SK-N-SH (cell line): ENCODE measurements around the gene HSPG2. TPM values are rescaled to one million over a fixed set of nuclear protein-coding genes. Genes with fewer than 3 reads are reported as not detected.

Experiments used
- CTCF ChIA-PET: fragments of 300-600, 350-600 bp; formaldehyde crosslinking; extraction: SDS; loops from one replicate; lab custom pipeline; 2021; lab: Yijun Ruan, JAX
- POLR2A ChIA-PET: fragments of 350-600 bp; sonication (Branson Sonifier 250); formaldehyde crosslinking; extraction: SDS; loops from one replicate; lab custom pipeline; 2020; ENCODE audit warnings: antibody characterized with exemption, inconsistent platforms; lab: Yijun Ruan, JAX
- DNase-seq: peaks from one replicate; pipeline ENCODE4 v3.0.0; 2012
- H2AFZ ChIP-seq: fragments of 200-600 bp; sonication (generic); 2 replicates; pipeline ENCODE4 v1.8.1; 2016; ENCODE audit warnings: antibody characterized with exemption, mild to moderate bottlenecking, low read depth
- H3F3A ChIP-seq: fragments of 200-600 bp; sonication (generic); replicated peaks from 2 replicates; pipeline ENCODE3; 2016; ENCODE audit warnings: antibody characterized with exemption, mild to moderate bottlenecking; ENCODE audit not compliant: insufficient read depth
- H3K27ac ChIP-seq, 2 experiments: fragments of 200-500 bp in 1 of 2; fragments of 200-600 bp in 1 of 2; sonication (Bioruptor generic) in 1 of 2; sonication (generic), shearing (Covaris generic) in 1 of 2; 2 replicates each; pipeline versions ENCODE4 v1.5.1 to v1.6.1; 2014 to 2016; ENCODE audit warnings: low read depth in 2 of 2, inconsistent platforms in 1 of 2, low read length in 1 of 2, mild to moderate bottlenecking in 1 of 2, mixed read lengths in 1 of 2
- H3K27me3 ChIP-seq: fragments of 200-600 bp; sonication (generic), shearing (Covaris generic); 2 replicates; pipeline ENCODE4 v1.6.1; 2016; ENCODE audit warnings: mixed run types; ENCODE audit not compliant: insufficient read depth
- H3K36me3 ChIP-seq, 2 experiments: fragments of 200-500 bp in 1 of 2; fragments of 200-600 bp in 1 of 2; sonication (Bioruptor generic) in 1 of 2; sonication (generic) in 1 of 2; replicated peaks in 1 of 2; 2 replicates each; pipeline versions ENCODE3 to v1.5.1; 2014 to 2016; ENCODE audit warnings: low read length in 1 of 2, mild to moderate bottlenecking in 1 of 2; ENCODE audit not compliant: insufficient read depth in 2 of 2, control insufficient read depth in 1 of 2
- H3K4me1 ChIP-seq, 2 experiments: fragments of 200-500 bp in 1 of 2; fragments of 200-600 bp in 1 of 2; sonication (Bioruptor generic) in 1 of 2; sonication (generic), shearing (Covaris generic) in 1 of 2; 2 replicates each; pipeline versions ENCODE4 v1.5.1 to v1.6.1; 2014 to 2016; ENCODE audit warnings: low read depth in 1 of 2, low read length in 1 of 2, mixed run types in 1 of 2; ENCODE audit not compliant: insufficient read depth in 2 of 2, control insufficient read depth in 1 of 2
- H3K4me2 ChIP-seq: fragments of 200-600 bp; sonication (generic), shearing (Covaris generic); 2 replicates; pipeline ENCODE4 v1.6.1; 2017; ENCODE audit warnings: mixed run types
- H3K4me3 ChIP-seq, 2 experiments: fragments of 200-500 bp in 1 of 2; fragments of 200-600 bp in 1 of 2; sonication (Bioruptor generic) in 1 of 2; sonication (generic), shearing (Covaris generic) in 1 of 2; 2 replicates each; pipeline versions ENCODE4 v1.5.1 to v1.8.1; 2014 to 2016; ENCODE audit warnings: low read depth in 2 of 2, inconsistent platforms in 1 of 2, low read length in 1 of 2, mild to moderate bottlenecking in 1 of 2, mixed read lengths in 1 of 2, moderate library complexity in 1 of 2
- H3K79me2 ChIP-seq: fragments of 200-600 bp; sonication (generic); 2 replicates; pipeline ENCODE4 v1.8.1; 2017; ENCODE audit warnings: mild to moderate bottlenecking; ENCODE audit not compliant: insufficient read depth
- H3K9ac ChIP-seq: fragments of 200-600 bp; sonication (generic); 2 replicates; pipeline ENCODE4 v1.6.1; 2017; ENCODE audit warnings: mixed run types
- H3K9me2 ChIP-seq: fragments of 200-600 bp; sonication (generic); 2 replicates; pipeline ENCODE4 v1.6.1; 2017; ENCODE audit warnings: mixed run types
- H3K9me3 ChIP-seq: fragments of 200-600 bp; sonication (generic); 2 replicates; pipeline ENCODE4 v1.6.1; 2017; ENCODE audit warnings: mixed run types, mild to moderate bottlenecking, moderate library complexity
- H4K20me1 ChIP-seq: fragments of 200-600 bp; sonication (generic); 2 replicates; pipeline ENCODE4 v1.6.1; 2017; ENCODE audit warnings: mild to moderate bottlenecking, mixed run types; ENCODE audit not compliant: insufficient read depth
- CHD2 ChIP-seq: fragments of 150-350 bp; IDR thresholded peaks from 2 replicates; pipeline ENCODE4 v1.6.1; 2018; ENCODE audit warnings: low read length; ENCODE audit not compliant: partially characterized antibody
- ELF1 ChIP-seq: IDR thresholded peaks from 2 replicates; pipeline ENCODE4 v1.4.0; 2012
- EP300 ChIP-seq, 2 experiments: IDR thresholded peaks; 2 replicates each; pipeline versions ENCODE4 v1.4.0 to v1.6.1; 2012; ENCODE audit warnings: borderline replicate concordance in 1 of 2, low read depth in 1 of 2, low read length in 1 of 2
- EZH2phosphoT487 ChIP-seq: fragments of 200-600 bp; sonication (generic); IDR thresholded peaks from 2 replicates; pipeline ENCODE4 v1.6.1; 2017; ENCODE audit warnings: low read depth, mixed run types, mild to moderate bottlenecking, antibody characterized with exemption, moderate library complexity, borderline replicate concordance
- FOSL2 ChIP-seq: IDR thresholded peaks from 2 replicates; pipeline ENCODE4 v1.4.0; 2012; ENCODE audit warnings: low read depth, mild to moderate bottlenecking, moderate library complexity, borderline replicate concordance
- GABPA ChIP-seq: IDR thresholded peaks from 2 replicates; pipeline ENCODE4 v1.4.0; 2012; ENCODE audit warnings: low read depth, mild to moderate bottlenecking
- GATA2 ChIP-seq: sonication (generic); formaldehyde crosslinking; IDR thresholded peaks from 2 replicates; pipeline ENCODE4 v1.5.0; 2020; ENCODE audit warnings: mild to moderate bottlenecking, missing genetic modification reagents
- MXI1 ChIP-seq: IDR thresholded peaks from 2 replicates; pipeline ENCODE4 v1.6.1; 2012; ENCODE audit warnings: mild to moderate bottlenecking, low read depth, low read length, improper control_type of control experiment
- POLR2AphosphoS5 ChIP-seq: IDR thresholded peaks from 2 replicates; pipeline ENCODE4 v1.6.1; 2012; ENCODE audit warnings: low read depth, low read length
- RAD21 ChIP-seq: IDR thresholded peaks from 2 replicates; pipeline ENCODE4 v1.6.1; 2012; ENCODE audit warnings: mild to moderate bottlenecking, low read length
- RCOR1 ChIP-seq: fragments of 150-350 bp; IDR thresholded peaks from 2 replicates; pipeline ENCODE4 v1.6.1; 2017; ENCODE audit warnings: antibody characterized with exemption, low read length
- RFX5 ChIP-seq: IDR thresholded peaks from 2 replicates; pipeline ENCODE4 v1.6.1; 2012; ENCODE audit warnings: mild to moderate bottlenecking, improper control_type of control experiment, low read length
- SIN3A ChIP-seq: IDR thresholded peaks from 2 replicates; pipeline ENCODE4 v1.6.1; 2012; ENCODE audit warnings: low read depth, mild to moderate bottlenecking, low read length, moderate library complexity, borderline replicate concordance
- TAF1 ChIP-seq: IDR thresholded peaks from 2 replicates; pipeline ENCODE4 v1.6.1; 2012; ENCODE audit warnings: low read depth, mild to moderate bottlenecking, low read length, moderate library complexity, borderline replicate concordance
- TCF12 ChIP-seq: IDR thresholded peaks from 2 replicates; pipeline ENCODE4 v1.4.0; 2012
- TEAD4 ChIP-seq: IDR thresholded peaks from 2 replicates; pipeline ENCODE4 v1.4.0; 2012; ENCODE audit warnings: mild to moderate bottlenecking, borderline replicate concordance; ENCODE audit not compliant: insufficient read depth
- WGBS: methylation state at CpG from one replicate; pipeline ENCODE4 v1.1.6; 2017; ENCODE audit warnings: low lambda C conversion rate; 5-methylcytosine and 5-hydroxymethylcytosine counted together
- polyA plus RNA-seq, 3 experiments: library from polyadenylated mRNA; depleted of rRNA; stranded (reverse); fragments of >200 nt; gene quantifications; 2 replicates each; pipeline ENCODE4 v1.2.3, GENCODE V29; 2012
- TF ChIP-seq, protein P1 (sequence below): fragments of 200-600 bp; sonication (generic); IDR thresholded peaks from 2 replicates; pipeline ENCODE4 v1.6.1; 2017; ENCODE audit warnings: antibody characterized with exemption, mild to moderate bottlenecking, moderate library complexity
- TF ChIP-seq, protein P2 (sequence below): IDR thresholded peaks from 2 replicates; pipeline ENCODE4 v1.4.0; 2012; ENCODE audit warnings: low read depth, borderline replicate concordance
- TF ChIP-seq, protein P3 (sequence below): fragments of 150-350 bp; IDR thresholded peaks from 2 replicates; pipeline ENCODE4 v1.6.1; 2016; ENCODE audit warnings: mild to moderate bottlenecking, low read depth, low read length
- TF ChIP-seq, protein P4 (sequence below): IDR thresholded peaks from 2 replicates; pipeline ENCODE4; 2012

The HSPG2 gene
- polyA plus RNA-seq, 1 of the 3 experiments (the other 2 are of a cell fraction): 28.9 TPM

DNA sequence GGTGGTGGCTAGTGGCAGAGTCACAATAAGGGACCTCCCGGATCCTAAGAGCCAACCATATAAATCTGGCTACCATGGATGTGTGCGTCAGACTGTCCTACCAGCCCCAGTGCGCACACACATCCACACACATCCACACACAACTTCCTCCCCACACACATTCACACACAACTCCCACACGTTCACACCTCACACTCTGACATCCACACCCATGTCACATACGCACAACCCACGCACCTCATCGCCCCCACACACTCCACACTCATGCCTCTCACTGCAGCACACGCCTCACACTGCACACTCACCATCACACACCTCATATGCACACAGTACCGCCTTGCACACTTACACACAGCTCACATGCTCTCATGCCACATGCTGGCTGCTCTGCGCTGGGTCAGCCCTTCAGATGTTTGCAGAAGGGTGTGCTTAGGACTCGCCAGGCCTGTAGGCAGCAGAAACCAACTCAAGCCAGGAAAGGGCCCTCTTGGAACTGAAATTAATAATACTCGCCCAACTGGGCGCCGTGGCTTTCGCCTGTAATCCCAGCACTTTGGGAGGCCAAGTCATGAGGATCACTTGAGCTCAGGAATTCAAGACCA is 122.0 kb downstream of the HSPG2 start:
- Histone ChIP-seq H3K27me3 (no peaks in the 10 kb centered on the region), H3K36me3 (no peaks in the 10 kb centered on the region), H3K27ac (no peak overlapping the region), H2AFZ (no peak overlapping the region), H3K4me1 (no peaks in the 10 kb centered on the region; a peak in 1 of 4 replicates), H3K4me3 (no peak overlapping the region), H3F3A (peaks cover 13% of the 10 kb centered on the region), H3K4me2 (no peak overlapping the region), H3K9me2 (no peaks in the 10 kb centered on the region), H3K9me3 (no peaks in the 10 kb centered on the region), H3K9ac (no peak overlapping the region), H3K79me2 (no peaks in the 10 kb centered on the region), H4K20me1 (no peaks in the 10 kb centered on the region)
- CTCF ChIA-PET: interaction anchor here (0.6 to 1.3 kb wide), 4 partner anchors 8 to 33 kb away, joined by 3 to 5 read pairs (median 4); no protein-coding TSS in a partner anchor
- POLR2A ChIA-PET: no interaction called here
- TF ChIP-seq GATA2 (CRISPR knock-in tag) (no peak), SIN3A (no peak), EZH2phosphoT487 (no peak), TCF12 (no peak), RAD21 (no peak), GABPA (no peak), TAF1 (no peak), RFX5 (no peak), RCOR1 (no peak), FOSL2 (no peak), CHD2 (no peak), EP300 (IDR thresholded peaks at IDR 0.05; ENCODE audit: borderline replicate concordance in 1 of 2, low read depth in 1 of 2, low read length in 1 of 2) (no peak), MXI1 (no peak), POLR2AphosphoS5 (no peak), TEAD4 (no peak), ELF1 (no peak)
- TF ChIP-seq, protein P1, sequence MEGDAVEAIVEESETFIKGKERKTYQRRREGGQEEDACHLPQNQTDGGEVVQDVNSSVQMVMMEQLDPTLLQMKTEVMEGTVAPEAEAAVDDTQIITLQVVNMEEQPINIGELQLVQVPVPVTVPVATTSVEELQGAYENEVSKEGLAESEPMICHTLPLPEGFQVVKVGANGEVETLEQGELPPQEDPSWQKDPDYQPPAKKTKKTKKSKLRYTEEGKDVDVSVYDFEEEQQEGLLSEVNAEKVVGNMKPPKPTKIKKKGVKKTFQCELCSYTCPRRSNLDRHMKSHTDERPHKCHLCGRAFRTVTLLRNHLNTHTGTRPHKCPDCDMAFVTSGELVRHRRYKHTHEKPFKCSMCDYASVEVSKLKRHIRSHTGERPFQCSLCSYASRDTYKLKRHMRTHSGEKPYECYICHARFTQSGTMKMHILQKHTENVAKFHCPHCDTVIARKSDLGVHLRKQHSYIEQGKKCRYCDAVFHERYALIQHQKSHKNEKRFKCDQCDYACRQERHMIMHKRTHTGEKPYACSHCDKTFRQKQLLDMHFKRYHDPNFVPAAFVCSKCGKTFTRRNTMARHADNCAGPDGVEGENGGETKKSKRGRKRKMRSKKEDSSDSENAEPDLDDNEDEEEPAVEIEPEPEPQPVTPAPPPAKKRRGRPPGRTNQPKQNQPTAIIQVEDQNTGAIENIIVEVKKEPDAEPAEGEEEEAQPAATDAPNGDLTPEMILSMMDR: no peak
- TF ChIP-seq, protein P2, sequence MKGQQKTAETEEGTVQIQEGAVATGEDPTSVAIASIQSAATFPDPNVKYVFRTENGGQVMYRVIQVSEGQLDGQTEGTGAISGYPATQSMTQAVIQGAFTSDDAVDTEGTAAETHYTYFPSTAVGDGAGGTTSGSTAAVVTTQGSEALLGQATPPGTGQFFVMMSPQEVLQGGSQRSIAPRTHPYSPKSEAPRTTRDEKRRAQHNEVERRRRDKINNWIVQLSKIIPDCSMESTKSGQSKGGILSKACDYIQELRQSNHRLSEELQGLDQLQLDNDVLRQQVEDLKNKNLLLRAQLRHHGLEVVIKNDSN: no peak
- TF ChIP-seq, protein P3, sequence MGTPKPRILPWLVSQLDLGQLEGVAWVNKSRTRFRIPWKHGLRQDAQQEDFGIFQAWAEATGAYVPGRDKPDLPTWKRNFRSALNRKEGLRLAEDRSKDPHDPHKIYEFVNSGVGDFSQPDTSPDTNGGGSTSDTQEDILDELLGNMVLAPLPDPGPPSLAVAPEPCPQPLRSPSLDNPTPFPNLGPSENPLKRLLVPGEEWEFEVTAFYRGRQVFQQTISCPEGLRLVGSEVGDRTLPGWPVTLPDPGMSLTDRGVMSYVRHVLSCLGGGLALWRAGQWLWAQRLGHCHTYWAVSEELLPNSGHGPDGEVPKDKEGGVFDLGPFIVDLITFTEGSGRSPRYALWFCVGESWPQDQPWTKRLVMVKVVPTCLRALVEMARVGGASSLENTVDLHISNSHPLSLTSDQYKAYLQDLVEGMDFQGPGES: no peak
- TF ChIP-seq, protein P4, sequence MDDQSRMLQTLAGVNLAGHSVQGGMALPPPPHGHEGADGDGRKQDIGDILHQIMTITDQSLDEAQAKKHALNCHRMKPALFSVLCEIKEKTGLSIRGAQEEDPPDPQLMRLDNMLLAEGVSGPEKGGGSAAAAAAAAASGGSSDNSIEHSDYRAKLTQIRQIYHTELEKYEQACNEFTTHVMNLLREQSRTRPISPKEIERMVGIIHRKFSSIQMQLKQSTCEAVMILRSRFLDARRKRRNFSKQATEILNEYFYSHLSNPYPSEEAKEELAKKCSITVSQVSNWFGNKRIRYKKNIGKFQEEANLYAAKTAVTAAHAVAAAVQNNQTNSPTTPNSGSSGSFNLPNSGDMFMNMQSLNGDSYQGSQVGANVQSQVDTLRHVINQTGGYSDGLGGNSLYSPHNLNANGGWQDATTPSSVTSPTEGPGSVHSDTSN: no peak
- peak; percentile 8 for DNase-seq
- WGBS: 98% methylated on average over 15 of the region's 15 CpGs
